ENCODE measurements around the gene COMMD9.

DNA sequence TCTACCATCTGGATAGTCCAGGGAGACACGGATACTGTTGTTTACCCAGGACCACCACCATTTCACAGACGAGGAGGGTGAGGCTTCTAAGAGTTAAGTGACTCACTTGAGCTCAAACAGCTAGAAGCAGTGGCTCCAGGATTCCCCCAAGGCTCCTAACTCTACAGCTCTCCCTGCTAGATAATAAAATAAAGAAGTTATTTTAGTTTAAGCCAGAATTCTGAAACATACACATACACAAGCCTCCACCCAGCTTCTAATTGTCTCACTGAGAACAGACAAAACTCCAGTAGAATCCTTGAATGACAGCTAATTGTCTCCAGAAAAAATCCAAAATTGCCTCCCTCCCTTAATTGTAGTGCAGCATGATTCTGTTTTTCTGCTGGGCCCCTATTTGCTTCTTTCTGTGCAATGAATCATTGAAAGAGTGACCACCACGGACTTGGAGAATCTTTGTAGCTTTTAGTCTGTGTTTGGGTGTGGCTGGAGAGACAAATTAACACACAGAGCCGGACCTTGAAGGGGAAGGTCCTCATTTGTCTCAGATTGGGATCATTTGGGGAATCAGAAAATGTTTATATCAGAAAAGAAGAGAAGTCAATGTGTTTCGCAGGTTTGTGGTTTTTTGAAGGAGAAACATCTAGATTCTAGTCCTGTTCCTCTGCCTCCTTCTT, 64.9 kb downstream of the COMMD9 start:
- TF ChIP-seq, protein P1, sequence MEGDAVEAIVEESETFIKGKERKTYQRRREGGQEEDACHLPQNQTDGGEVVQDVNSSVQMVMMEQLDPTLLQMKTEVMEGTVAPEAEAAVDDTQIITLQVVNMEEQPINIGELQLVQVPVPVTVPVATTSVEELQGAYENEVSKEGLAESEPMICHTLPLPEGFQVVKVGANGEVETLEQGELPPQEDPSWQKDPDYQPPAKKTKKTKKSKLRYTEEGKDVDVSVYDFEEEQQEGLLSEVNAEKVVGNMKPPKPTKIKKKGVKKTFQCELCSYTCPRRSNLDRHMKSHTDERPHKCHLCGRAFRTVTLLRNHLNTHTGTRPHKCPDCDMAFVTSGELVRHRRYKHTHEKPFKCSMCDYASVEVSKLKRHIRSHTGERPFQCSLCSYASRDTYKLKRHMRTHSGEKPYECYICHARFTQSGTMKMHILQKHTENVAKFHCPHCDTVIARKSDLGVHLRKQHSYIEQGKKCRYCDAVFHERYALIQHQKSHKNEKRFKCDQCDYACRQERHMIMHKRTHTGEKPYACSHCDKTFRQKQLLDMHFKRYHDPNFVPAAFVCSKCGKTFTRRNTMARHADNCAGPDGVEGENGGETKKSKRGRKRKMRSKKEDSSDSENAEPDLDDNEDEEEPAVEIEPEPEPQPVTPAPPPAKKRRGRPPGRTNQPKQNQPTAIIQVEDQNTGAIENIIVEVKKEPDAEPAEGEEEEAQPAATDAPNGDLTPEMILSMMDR (IDR thresholded peaks at IDR 0.05) = no peak
- TF ChIP-seq POLR2A (IDR thresholded peaks at IDR 0.05) = no peak

Measured in testis (tissue), 2 donors.